Measurements from ENCODE around the gene UGGT2.
"Not testable (repeated sequence)": the region's sequence is repeated elsewhere in the genome, so short reads cannot be mapped to it uniquely, and the experiment has no call there.

Gene UGGT2

DNA sequence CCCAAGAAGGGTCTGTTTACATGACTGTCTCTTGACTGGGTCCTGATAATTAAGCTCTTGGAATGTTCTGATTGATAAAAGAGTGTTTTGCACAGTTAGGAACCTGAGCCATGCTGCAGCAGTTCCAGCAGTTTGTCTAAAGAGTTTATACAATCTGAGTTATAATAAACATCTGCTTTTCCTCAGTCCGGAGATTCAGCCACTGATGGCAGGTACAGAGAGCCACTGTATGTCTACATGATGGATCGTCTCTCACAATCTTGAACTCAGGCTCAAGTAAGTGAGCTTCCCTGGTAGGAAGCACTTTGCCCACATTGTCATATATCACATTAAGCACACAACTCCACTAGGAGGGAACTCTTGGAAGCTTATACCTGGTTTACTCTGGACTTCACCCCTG, 84.3 kb downstream of the UGGT2 start:
- no peak for DNase-seq

DNA sequence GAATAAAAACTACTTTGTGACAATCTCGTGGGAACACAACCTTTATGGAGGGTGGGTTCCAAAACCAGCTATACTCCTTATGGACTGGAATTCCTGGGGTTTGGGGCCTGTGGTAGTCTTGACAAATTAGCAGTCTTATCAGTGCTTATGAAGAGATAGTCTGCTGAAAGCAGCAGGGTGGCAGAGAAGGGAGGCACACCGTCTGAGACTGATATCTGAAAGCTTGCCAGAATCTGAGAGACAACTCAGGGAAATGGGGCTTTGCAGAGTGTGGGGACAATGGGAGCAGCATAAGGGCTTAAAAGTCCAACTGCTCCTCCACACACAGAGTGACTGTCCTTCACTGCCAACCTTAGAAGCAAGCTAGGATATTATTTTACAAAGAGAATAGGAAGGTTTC, 95.9 kb downstream of the UGGT2 start:
- no peak for DNase-seq

DNA sequence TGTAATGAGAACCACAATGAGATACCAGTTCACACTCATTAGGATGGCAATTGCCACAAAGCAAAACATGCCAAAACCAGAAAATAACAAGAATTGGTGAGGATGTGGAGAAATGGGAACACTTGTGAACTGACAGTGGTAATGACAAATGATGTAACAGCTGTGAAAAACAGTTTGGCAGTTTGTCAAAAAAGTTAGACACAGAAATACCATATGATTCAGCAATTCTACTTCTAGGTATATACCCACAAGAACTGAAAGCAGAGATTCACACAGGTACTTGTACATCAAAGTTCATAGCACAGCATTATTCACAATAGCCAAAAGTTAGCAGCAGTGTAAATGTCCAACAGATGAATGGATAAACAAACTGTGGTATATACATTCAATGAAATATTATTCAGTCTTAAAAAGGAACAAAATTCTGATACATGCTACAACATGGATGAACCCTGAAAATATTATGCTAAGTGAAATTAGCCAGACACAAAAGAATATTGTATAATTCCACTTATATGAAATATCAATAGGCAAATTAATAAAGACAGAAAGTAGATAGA, 96.5 kb downstream of the UGGT2 start:
- no peak for DNase-seq

DNA sequence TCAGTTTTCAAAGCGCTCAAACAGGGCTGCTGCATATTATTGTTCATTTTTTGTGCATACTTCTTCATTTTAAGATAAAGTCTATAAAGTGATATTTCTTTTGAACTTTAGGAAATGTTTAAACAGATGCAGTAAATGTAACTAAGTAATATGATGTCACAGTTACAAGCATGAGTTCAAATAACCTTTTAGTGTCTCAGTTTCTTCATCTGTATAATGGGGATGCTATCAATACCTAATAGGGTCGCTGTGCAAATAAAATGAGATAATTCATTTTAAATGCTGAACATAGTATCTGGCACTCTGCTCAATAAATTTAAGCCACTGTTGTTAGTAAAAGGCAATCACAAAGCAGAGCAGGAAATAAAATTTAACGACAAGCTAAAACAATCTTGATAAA, 97.5 kb downstream of the UGGT2 start:
- no peak for DNase-seq

DNA sequence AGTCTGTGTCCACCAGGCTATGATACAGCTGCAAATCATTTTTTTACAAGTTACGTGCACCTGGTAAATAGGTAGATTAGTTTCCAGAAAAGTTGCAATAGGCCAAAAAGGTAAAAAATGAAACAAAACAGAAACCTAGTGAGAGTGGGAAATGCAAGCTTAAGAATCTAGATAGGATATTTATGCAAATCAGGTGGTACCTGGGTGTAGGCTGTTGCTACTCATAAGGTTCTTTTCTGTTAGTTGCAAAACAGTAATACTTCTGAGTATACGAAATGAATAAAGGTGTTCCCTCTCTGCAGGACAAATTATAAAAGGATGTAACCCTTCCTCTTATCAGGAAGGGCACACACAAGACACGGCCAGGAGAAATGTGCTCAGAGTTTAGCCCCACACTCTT, 97.9 kb downstream of the UGGT2 start:
- no peak for DNase-seq

DNA sequence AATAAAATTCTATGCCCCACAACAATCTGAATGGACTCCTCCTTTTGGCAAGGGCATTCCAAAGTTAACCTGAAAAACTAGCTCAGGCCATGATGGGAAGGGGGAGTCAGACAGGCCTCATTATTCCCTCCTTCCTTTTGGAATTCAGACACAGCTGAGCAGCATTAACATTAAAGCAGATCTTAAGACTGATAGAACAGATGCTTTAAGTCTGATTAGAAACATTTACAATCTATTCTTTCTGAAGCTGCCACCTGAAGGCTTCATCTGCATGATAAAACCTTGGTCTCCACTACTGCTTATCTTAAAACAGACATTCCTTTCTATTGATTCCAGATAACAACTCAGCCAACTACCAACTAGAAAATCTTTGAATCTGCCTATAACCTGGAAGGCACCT, 98.9 kb downstream of the UGGT2 start:
- no peak for DNase-seq

DNA sequence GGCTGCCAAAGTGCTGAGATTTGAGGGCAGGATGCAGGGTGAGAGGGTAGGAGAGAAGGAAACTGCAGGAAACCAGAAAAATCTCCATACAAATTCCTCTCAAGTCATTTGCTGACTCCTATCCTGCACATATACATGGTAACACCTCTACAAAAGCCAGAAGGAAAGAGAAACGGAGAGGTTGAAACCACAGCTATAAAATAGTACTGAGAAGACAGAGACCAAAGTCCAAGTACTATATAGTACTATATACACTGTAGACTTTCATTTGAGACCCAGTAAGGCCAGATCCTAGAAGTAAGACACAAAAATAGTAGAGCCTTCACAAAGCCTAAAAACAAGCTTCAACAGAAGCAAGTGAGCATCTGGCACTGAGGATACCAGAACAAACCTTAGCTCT, 103.1 kb downstream of the UGGT2 start:
- no peak for DNase-seq

DNA sequence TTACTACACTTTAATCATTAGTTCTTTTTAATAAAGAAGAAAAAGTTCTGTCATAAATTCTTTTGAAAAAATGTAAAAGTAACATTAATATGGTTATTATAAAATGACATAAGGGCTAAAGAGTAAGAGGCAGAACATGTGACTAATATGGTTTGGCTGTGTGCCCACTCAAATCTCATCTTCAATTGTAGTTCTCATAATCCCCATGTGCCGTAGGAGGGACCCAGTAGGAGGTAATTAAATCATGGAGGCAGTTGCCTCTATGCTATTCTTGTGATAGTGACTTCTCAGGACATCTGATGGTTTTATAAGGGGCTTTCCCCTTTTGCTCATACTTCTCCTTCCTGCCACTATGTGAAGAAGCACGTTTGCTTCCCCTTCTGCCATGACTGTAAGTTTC, 104.5 kb downstream of the UGGT2 start:
- no peak for DNase-seq

DNA sequence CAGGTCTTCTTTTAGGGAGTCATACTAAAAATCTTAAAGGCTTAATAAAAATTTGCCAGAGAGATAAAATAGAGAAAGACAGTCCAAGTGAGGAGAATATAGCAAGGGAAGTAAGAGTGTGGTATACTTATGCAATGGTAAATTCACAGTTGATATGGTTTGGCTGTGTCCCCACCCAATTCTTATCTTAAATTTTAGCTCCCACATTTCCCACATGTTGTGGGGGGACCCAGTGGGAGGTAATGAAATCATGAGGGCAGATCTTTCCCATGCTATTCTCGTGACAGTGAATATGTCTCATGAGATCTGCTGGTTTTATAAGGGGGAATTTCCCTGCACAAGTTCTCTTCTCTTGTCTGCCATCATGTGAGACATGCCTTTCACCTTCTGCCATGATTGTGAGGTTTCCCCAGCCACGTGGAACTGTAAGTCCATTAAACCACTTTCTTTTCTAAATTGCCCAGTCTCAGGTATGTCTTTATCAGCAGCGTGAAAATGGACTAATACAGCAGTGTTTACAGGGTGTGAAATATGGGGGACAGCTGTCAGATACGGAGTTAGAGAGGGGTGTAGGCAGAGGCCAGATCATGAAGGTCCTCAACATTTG, 115.4 kb downstream of the UGGT2 start:
- DNase-seq, result no peak

DNA sequence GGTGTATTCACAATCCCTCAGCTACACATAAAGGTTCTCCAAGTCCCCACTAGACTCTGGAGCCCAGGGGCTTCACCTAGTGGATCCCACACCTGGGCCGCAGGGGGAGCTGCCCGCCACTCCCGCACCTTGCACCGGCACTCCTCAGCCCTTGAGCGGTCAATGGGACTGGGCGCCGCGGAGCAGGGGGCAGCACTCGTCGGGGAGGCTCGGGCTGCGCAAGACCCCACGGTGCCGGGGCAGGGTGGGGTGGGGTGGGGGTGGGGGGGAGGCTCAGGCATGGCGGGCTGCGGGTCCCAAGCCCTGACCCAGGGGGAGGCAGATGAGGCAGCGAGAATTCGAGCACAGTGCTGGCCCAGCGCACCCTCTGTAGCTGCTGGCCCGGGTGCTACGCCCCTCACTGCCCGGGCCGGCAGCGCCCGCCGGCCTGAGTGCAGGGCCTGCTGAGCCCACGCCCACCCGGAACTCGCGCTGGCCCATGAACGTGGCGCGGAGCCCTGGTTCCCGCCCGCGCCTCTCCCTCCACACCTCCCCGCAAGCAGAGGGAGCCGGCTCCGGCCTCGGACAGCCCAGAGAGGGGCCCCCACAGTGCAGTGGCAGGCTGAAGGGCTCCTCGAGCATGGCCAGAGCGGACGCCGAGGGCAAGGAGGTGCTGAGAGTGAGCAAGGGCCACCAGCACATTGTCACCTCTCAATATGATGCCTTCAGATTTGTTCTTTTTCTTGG, 121.7 kb downstream of the UGGT2 start:
- DNase-seq, result no peak

DNA sequence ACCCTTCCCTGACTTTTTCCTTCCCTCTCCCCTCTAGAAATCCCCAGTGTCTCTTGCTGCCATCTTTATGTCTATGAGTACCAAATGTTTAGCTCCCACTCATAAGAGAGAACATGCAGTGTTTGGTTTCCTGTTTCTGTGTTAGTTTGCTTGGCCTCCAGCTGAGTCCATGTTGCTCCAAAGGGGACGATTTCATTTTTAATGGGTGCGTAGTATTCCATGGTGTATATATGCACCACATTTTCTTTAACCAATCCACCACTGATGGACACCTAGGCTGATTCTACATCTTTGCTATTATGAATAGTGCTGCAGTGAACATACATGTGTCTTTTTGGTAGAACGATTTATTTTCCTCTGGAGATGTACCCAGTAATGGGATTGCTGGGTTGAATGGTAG, 123.8 kb downstream of the UGGT2 start:
- no peak for DNase-seq

DNA sequence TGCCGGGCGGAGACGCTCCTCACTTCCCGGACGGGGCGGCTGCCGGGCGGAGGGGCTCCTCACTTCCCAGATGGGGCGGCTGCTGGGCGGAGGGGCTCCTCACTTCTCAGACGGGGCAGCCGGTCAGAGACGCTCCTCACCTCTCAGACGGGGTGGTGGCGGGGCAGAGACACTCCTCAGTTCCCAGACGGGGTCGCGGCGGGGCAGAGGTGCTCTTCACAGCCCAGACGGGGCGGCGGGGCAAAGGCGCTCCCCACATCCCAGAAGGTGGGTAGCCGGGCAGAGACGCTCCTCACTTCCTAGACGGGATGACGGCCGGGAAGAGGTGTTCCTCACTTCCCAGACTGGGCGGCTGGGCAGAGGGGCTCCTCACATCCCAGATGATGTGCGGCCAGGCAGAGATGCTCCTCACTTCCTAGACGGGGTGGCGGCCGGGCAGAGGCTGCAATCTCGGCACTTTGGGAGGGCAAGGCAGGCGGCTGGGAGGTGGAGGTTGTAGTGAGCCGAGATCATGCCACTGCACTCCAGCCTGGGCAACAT, 124.8 kb downstream of the UGGT2 start:
- DNase-seq, result not testable (repeated sequence)

DNA sequence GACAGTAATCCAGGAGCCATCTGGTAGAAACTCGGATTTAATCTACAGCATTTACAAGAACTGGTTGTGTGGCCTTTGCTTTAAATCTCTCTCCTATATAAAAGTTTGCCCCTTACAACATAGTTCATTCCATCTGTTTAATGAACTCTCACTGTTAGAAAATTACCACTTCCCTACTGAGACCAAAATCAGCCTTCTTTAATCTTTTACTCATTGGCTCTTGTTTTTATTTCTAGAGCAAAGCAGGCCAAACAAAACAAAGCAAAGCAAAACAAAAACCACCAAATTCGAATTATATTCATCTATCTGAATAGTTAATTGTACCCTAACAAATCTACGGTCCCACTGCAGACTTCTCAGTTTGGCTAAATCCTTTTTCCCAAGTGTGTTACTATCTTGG, 127.0 kb downstream of the UGGT2 start:
- DNase-seq, result no peak

DNA sequence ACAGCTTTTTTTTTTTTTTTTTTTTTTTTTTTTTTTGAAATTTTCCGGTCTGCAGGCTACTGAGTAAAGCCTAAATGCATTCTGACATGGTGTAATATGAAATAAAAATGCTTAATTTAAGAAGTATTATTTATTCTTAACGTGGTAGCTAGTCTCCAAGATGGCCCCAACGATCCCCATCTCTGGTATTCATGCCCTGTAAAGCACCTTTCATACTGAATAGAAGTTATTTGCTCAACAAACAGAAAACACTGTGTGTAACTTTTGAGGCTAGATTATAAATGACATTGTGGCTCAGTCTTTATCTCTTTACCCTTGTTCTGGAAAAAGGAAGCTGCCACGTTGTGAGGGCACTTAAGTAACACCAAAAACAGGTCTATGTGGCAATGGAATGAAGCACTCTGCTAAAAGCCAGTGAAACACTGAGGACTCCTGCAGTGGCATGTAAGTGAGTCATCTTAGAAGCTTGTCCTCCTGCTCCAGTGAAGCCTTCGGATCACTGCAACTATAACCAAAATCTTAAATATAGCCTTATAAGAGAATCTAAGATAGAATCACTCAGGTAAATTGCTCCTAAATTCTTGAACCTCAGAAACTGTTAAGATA, 128.7 kb downstream of the UGGT2 start:
- DNase-seq, result no peak

DNA sequence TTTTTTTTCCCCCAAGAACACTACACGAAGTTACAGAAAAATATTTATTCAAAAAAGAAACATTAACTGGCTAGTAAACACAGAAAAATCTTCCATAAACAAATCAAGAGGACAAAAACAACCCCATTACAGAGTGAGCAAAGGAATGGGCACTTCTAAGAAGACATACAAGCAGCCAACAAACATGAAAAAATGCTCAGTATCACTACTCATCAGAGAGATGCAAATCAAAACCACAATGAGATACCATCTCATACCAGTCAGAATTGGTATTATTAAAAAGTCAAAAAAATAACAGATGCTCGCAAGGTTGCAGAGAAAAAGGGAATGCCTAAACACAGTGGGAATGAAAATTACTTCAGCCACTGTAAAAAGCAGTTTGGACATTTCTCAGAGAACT, 131.7 kb downstream of the UGGT2 start:
- no peak for DNase-seq

DNA sequence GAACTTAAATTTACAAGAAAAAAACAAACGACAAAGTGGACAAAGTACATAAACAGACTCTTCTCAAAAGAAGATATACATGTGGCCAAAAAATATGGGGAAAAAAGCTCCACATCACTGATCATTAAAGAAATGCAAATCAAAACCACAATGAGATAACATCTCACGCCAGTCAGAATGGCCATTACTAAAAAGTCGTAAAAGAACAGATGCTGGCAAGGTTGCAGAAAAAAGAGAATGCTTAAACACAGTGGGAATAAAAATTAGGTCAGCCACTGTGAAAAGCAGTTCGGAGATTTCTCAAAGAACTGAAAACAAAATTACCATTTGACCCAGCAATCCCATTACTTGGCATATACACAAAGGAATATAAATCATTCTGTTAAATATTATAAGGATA, 132.7 kb downstream of the UGGT2 start:
- no peak for DNase-seq

DNA sequence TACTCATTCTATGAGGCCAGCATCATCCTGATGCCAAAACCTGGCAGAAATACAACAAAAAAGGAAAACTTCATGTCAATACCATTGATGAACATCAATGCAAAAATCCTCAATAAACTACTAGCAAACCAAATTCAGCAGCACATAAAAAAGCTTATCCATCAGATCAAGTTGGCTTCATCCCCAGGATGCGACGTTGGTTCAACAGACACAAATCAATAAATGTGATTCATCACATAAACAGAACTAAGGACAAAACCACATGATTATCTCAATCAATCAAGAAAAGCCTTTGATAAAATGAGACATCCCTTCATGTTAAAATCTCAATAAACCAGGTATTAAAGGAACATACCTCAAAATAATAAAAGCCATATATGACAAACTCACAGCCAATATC, 134.3 kb downstream of the UGGT2 start:
- no peak for DNase-seq

DNA sequence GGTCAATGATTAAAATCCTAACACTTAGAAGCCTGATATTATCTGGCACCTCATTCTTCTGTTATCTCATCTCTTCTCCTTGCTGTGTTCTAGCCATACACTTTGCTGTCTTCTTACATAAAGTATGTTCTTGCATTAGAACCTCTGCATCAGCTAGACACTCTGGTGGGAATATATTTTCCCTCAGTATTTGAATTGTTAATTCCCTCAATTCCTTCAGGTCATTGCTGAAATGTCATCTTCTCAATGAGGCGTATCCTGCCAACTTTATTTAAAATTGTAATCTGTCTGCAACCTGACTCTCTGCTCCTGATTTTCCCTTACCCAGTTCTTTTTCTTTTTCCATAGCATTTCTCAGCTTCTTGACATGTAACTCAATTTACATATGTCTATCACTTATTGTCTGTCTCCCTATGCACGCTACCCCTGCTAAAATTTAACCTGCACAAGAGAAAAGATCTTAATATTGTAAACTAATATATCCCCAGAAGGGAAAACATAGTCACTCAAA, 138.2 kb downstream of the UGGT2 start:
- no peak for DNase-seq

DNA sequence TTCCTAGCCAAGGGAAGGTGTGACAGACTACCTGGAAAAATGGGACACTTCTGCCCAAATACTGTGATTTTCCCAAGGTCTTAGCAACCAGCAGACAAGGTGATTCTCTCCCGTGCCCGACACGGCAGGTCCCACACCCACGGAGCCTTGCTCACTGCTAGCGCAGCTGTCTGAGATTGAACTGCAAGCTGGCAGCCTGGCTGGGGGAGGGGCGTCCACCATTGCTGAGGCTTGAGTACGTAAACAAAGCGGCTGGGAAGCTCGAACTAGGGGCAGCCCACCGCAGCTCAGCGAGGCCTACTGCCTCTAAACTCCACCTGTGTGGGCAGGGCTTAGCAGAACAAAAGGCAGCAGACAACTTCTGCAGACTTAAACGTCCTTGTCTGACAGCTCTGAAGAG, 146.2 kb downstream of the UGGT2 start:
- no peak for DNase-seq

DNA sequence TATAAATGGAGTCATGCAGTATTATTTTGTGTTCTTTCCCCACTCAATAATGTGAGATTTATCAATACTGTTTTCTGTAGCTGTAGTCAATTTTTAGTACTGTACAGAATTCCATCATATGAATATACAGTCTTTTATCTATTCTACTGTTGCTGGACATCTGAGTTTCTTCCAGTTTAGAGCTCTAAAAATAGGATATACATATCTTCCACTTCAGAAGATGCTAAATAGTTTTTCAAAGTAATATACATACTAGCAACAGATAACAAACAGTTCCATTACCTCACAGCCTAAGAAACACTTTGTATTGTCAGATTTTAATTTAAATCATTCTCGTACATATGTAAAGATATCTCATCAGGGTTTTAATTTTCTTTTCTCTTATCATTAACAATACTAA, 149.6 kb downstream of the UGGT2 start:
- DNase-seq, result no peak

DNA sequence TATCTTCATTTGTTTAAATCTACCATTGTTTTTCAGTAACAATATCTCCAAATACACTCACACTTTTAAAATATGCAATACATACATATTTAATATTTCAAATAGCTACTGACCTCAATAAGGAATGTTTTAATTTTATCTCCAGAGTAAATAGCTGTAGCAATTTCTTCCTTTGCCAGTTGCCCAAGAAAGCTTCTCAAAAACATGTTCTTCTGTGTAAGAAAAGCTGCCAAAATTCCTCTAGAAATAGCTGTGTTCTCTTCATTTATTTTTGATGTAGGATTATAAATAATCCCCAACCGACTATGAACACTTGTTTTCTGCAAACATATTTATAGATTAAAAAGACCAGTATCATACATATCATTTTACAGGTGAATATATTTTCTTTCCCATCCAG, 150.5 kb downstream of the UGGT2 start:
- DNase-seq, result no peak

DNA sequence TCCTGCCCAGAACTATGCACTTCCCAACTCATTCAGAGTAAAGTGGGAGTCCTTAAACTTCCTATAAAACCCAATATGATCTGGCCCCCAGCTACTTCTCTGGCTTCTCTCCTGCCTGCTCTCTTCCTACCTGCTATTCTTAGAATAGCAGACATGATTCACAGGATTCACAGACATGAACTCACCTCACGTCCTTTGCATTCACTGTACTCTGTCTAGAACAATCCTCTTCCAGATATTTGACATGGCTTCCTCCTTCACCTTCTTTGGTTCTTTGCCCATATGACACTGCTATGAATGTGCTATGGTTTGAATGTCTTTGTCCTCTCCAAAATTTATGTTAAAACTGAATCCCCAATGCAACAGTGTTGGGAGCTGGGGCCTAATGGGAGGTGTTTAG, 154.9 kb downstream of the UGGT2 start:
- no peak for DNase-seq

DNA sequence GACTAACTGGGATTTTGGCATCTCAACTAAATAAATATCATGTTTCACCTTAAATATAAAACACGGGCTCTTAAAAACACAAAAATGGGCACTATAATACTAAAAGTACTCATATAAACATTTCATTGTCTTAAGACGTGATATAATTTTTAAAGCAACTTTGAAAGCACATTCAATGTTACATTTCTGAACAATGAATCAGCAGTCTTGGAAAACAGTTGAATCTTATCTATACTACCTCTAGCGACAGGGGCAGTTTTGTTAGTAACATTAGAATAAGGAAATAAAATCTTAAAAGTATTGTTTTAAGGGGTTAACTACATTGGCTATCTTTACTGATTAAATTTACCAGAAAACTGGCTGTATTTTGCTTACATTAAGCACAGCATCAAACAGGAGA, 156.9 kb downstream of the UGGT2 start:
- DNase-seq, result no peak

DNA sequence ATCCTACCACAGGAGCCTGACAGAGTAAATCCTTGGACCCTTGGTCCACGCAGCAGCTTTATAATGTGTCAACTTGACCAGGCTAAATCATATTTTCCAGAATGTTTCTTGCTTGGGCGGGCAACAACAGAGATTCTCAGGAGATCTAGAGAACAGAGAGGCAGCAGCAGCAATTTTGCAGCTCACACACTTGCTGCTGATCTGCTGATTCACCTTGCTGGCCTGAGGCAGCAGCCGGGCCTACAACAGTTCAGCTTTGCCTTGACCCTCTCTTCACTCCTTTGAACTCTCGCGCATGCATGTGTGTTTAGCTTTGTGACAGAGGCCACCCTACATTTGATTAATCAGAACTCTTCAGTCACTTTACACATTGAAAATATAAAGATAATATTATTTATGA, 159.3 kb downstream of the UGGT2 start:
- no peak for DNase-seq
